IPS DF 4.7 (cell line): ENCODE data around the gene LDB1.

ENCODE experiments used
- DNase-seq: peaks from one replicate; pipeline ENCODE4 v3.0.0-alpha.2; 2013; ENCODE audit warnings: low spot score; ENCODE audit errors: extremely low read depth

The LDB1 gene

GRCh38 chr10:102065561-102066398 lies 54.4 kb downstream of the LDB1 start:
- DNase-seq, result no peak

GRCh38 chr10:102064868-102065560 lies 55.2 kb downstream of the LDB1 start, which contains the start of gene HPS6:
Gene HPS6 (plus strand): TSS chr10:102065349. CDS start chr10:102065475, 126 bp downstream.
- DNase-seq, result no peak

GRCh38 chr10:102064503-102064867 lies 55.7 kb downstream of the LDB1 start:
- no peak for DNase-seq

- no peak for DNase-seq
These were observed 60.2 kb downstream of the LDB1 start for GRCh38 chr10:102059987-102060386.
